NB4 (cell line): ENCODE results near the gene BRINP1.

Experiments
- CTCF ChIP-seq: IDR thresholded peaks from one replicate; pipeline ENCODE4 v1.5.1; 2012; ENCODE audit warnings: low read depth, low read length
- POLR2A ChIP-seq: IDR thresholded peaks from 2 replicates; pipeline ENCODE4 v1.6.1; 2011; ENCODE audit warnings: mild to moderate bottlenecking; ENCODE audit not compliant: insufficient read length; ENCODE audit errors: extremely low read depth
- TF ChIP-seq, protein P1 (sequence below): IDR thresholded peaks from 2 replicates; pipeline ENCODE4 v1.6.1; 2011; ENCODE audit warnings: low read depth, low read length

DNA sequence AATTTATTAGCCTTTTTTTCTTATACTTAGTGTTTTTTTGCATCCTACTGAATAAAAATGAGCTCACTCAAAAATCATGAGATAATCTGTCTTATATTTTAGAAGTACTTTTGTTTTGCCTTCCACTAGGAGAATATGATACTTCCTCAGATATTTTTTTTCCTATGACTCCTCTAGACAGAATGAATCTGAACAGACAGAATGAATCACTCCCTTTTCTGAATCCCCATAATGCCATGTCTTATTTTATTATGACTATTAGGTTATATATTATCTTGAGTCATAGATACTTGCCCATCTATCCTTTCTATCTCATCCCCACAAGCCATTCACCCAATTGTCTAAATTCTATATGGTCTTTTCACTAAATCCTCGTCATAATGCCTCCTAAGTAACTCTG is 134.6 kb downstream of the BRINP1 start:
- TF ChIP-seq CTCF (no peak), POLR2A (no peak)
- TF ChIP-seq, protein P1, sequence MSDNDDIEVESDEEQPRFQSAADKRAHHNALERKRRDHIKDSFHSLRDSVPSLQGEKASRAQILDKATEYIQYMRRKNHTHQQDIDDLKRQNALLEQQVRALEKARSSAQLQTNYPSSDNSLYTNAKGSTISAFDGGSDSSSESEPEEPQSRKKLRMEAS = no peak
